Skeletal muscle cell (primary cell): Measurements from ENCODE around the gene SLC38A9.

ENCODE experiments used
- DNase-seq: peaks from one replicate; pipeline ENCODE4 v3.0.0-alpha.2; 2010; ENCODE audit warnings: low read depth
- H3K4me3 ChIP-seq: 2 replicates; pipeline ENCODE4 v1.5.1; 2011; ENCODE audit warnings: low read depth, mild to moderate bottlenecking, control low read depth, low read length, moderate library complexity

SLC38A9 gene

GRCh38 chr5:55672477-55672911 lies 39.6 kb downstream of the SLC38A9 start:
- DNase-seq, result no peak
- no peak overlapping the region for H3K4me3 ChIP-seq

- no peak for DNase-seq
- no peak overlapping the region for H3K4me3 ChIP-seq
These were observed 40.1 kb downstream of the SLC38A9 start for GRCh38 chr5:55671975-55672374.

GRCh38 chr5:55668356-55668755 lies 43.8 kb downstream of the SLC38A9 start:
- no peak overlapping the region for H3K4me3 ChIP-seq
- DNase-seq, result peak; percentile 62

- DNase-seq, result no peak
- H3K4me3 ChIP-seq, result no peak overlapping the region
These were observed 44.2 kb downstream of the SLC38A9 start for GRCh38 chr5:55667938-55668337.

- no peak overlapping the region for H3K4me3 ChIP-seq
- no peak for DNase-seq
These were observed 47.1 kb downstream of the SLC38A9 start for GRCh38 chr5:55665065-55665464.

- H3K4me3 ChIP-seq, result no peak overlapping the region
- no peak for DNase-seq
These were observed 54.7 kb downstream of the SLC38A9 start for GRCh38 chr5:55657443-55657842.

GRCh38 chr5:55650386-55650785 lies 61.7 kb downstream of the SLC38A9 start:
- peak; percentile 40 for DNase-seq
- no peak overlapping the region for H3K4me3 ChIP-seq

GRCh38 chr5:55649963-55650362 lies 62.2 kb downstream of the SLC38A9 start:
- no peak for DNase-seq
- no peak overlapping the region for H3K4me3 ChIP-seq

- no peak overlapping the region for H3K4me3 ChIP-seq
- no peak for DNase-seq
These were observed 66.8 kb downstream of the SLC38A9 start for GRCh38 chr5:55645304-55645703.

- H3K4me3 ChIP-seq, result no peak overlapping the region
- no peak for DNase-seq
These were observed 73.7 kb downstream of the SLC38A9 start for GRCh38 chr5:55638455-55638854.

- DNase-seq, result no peak
- no peak overlapping the region for H3K4me3 ChIP-seq
These were observed 74.1 kb downstream of the SLC38A9 start for GRCh38 chr5:55638051-55638450.

- no peak for DNase-seq
- no peak overlapping the region for H3K4me3 ChIP-seq
These were observed 75.4 kb downstream of the SLC38A9 start for GRCh38 chr5:55636683-55637082.

GRCh38 chr5:55636177-55636576 lies 75.9 kb downstream of the SLC38A9 start:
- no peak for DNase-seq
- H3K4me3 ChIP-seq, result no peak overlapping the region

GRCh38 chr5:55634866-55635265 lies 77.3 kb downstream of the SLC38A9 start:
- no peak for DNase-seq

GRCh38 chr5:55634209-55634805 lies 77.8 kb downstream of the SLC38A9 start:
- H3K4me3 ChIP-seq, result no peak overlapping the region
- DNase-seq, result peak; percentile 30

More at GRCh38 chr5:55634866-55635265, 77.3 kb downstream of the SLC38A9 start:
- H3K4me3 ChIP-seq, result no peak overlapping the region

- peak; percentile 23 for DNase-seq
- no peak overlapping the region for H3K4me3 ChIP-seq
These were observed 78.4 kb downstream of the SLC38A9 start for GRCh38 chr5:55633574-55634208.

- H3K4me3 ChIP-seq, result no peak overlapping the region
- no peak for DNase-seq
These were observed 82.3 kb downstream of the SLC38A9 start for GRCh38 chr5:55629815-55630214.

GRCh38 chr5:55626790-55627189 lies 85.3 kb downstream of the SLC38A9 start:
- no peak for DNase-seq
- no peak overlapping the region for H3K4me3 ChIP-seq

- DNase-seq, result no peak
- no peak overlapping the region for H3K4me3 ChIP-seq
These were observed 86.2 kb downstream of the SLC38A9 start for GRCh38 chr5:55625913-55626312.

- no peak overlapping the region for H3K4me3 ChIP-seq
- DNase-seq, result no peak
These were observed 86.6 kb downstream of the SLC38A9 start for GRCh38 chr5:55625589-55625909.

GRCh38 chr5:55624841-55625588 lies 87.1 kb downstream of the SLC38A9 start:
- DNase-seq, result no peak
- H3K4me3 ChIP-seq, result no peak overlapping the region
